Measurements from ENCODE around the gene WDR47. TPM values are rescaled to one million over a fixed set of nuclear protein-coding genes. Genes with fewer than 3 reads are reported as not detected.

WDR47 gene
- total and polyA plus RNA-seq, 4 donors = 1.2 to 4.1 (median 2.5) TPM

GRCh38 chr1:108955111-108955510, 86.8 kb downstream of the WDR47 start:
- Histone ChIP-seq H3K36me3 (ENCODE audit: control insufficient read depth in 4 of 4, insufficient read depth in 3 of 4, low read depth in 1 of 4, low read length in 3 of 4) (peaks cover 0 to 2% (median 0%) of the 10 kb centered on the region in 4 donors), H3K27ac (ENCODE audit: low read depth in 1 of 2, low read length in 2 of 2) (no peak overlapping the region), H3K27me3 (ENCODE audit: control insufficient read depth in 4 of 4, insufficient read depth in 4 of 4, low read length in 3 of 4) (no peaks in the 10 kb centered on the region), H3K4me1 (ENCODE audit: control insufficient read depth in 4 of 4, insufficient read depth in 4 of 4, low read length in 3 of 4) (no peaks in the 10 kb centered on the region), H3K9me3 (ENCODE audit: control insufficient read depth in 4 of 4, low read length in 3 of 4) (no peaks in the 10 kb centered on the region), H3K9ac (ENCODE audit: low read depth in 1 of 2, low read length in 2 of 2) (no peak overlapping the region), H3K4me3 (ENCODE audit: low read depth in 1 of 3, low read length in 3 of 3) (no peak overlapping the region)
- DNase-seq (ENCODE audit: low spot score) = no peak
- WGBS = 97% methylated on average over 3 of the region's 3 CpGs
- no peak for TF ChIP-seq HNF4G (IDR thresholded peaks at IDR 0.05)
- no peak for TF ChIP-seq RAD21 (IDR thresholded peaks at IDR 0.05)
- TF ChIP-seq FOXA2 (IDR thresholded peaks at IDR 0.05) = no peak
- TF ChIP-seq EGR1 (IDR thresholded peaks at IDR 0.05; ENCODE audit: low read depth in 2 of 2) = no peak
- no peak for TF ChIP-seq YY1 (IDR thresholded peaks at IDR 0.05)
- TF ChIP-seq JUND (IDR thresholded peaks at IDR 0.05) = no peak
- no peak for TF ChIP-seq GABPA (IDR thresholded peaks at IDR 0.05 in 1 of 2, conservative IDR thresholded peaks at IDR 0.05 in 1 of 2)
- TF ChIP-seq NR2F2 (IDR thresholded peaks at IDR 0.05) = no peak
- TF ChIP-seq FOXA1 (IDR thresholded peaks at IDR 0.05) = no peak
- no peak for TF ChIP-seq RXRA (IDR thresholded peaks at IDR 0.05)
- TF ChIP-seq REST (IDR thresholded peaks at IDR 0.05) = no peak
- TF ChIP-seq TAF1 (conservative IDR thresholded peaks at IDR 0.05) = no peak

DNA sequence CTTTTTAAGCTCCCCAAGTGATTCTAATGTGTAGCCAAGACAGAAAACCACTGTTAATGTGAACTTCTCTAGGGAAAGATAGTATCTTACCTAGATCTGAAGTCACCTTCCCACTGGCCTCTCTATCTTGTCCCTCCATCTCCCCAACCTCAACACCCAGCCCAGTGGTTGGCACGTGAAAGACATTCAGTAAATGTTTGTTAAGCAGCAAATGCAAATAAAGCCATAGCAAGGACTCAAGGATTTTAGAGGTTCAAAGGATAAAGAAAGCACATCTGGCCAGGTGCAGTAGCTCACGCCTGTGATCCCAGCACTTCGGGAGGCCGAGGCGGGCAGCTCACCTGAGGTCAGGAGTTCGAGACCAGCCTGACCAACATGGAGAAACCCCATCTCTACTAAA, 88.5 kb downstream of the WDR47 start:
- Histone ChIP-seq H3K4me1 (ENCODE audit: control insufficient read depth in 4 of 4, insufficient read depth in 4 of 4, low read length in 3 of 4) (no peaks in the 10 kb centered on the region), H3K4me3 (ENCODE audit: low read depth in 1 of 3, low read length in 3 of 3) (no peak overlapping the region), H3K9me3 (ENCODE audit: control insufficient read depth in 4 of 4, low read length in 3 of 4) (no peaks in the 10 kb centered on the region), H3K9ac (ENCODE audit: low read depth in 1 of 2, low read length in 2 of 2) (no peak overlapping the region), H3K27me3 (ENCODE audit: control insufficient read depth in 4 of 4, insufficient read depth in 4 of 4, low read length in 3 of 4) (no peaks in the 10 kb centered on the region), H3K36me3 (ENCODE audit: control insufficient read depth in 4 of 4, insufficient read depth in 3 of 4, low read depth in 1 of 4, low read length in 3 of 4) (no peaks in the 10 kb centered on the region), H3K27ac (ENCODE audit: low read depth in 1 of 2, low read length in 2 of 2) (no peak overlapping the region)
- 73% methylated on average over 6 of the region's 6 CpGs for WGBS
- no peak for DNase-seq (ENCODE audit: low spot score)
- TF ChIP-seq FOXA2 (IDR thresholded peaks at IDR 0.05) = no peak

DNA sequence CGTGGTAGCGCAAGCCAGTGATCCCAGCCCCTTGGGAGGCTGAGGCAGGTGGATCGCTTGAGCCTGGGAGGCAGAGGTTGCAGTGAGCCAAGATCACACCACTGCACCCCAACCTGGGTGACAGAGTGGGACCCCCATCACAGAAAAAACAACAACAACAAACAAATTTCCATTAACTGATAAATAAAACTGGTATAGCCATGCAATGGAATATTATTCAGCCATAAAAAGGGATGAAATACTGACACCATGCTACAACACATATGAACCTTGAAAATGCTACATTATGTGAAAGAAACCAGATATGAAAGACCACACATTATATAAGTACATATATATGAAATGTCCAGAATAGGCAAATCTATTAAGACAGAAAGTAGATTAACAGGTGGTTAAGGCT, 90.7 kb downstream of the WDR47 start:
- H3K27ac ChIP-seq (ENCODE audit: low read depth in 1 of 2, low read length in 2 of 2) = no peak overlapping the region
- 97% methylated on average over 3 of the region's 3 CpGs for WGBS
- TF ChIP-seq JUND (IDR thresholded peaks at IDR 0.05) (no peak), RXRA (IDR thresholded peaks at IDR 0.05) (no peak), YY1 (IDR thresholded peaks at IDR 0.05) (no peak), FOXA1 (IDR thresholded peaks at IDR 0.05) (no peak), ATF3 (IDR thresholded peaks at IDR 0.05) (no peak), HNF4A (conservative IDR thresholded peaks at IDR 0.05) (no peak), CTCF (IDR thresholded peaks at IDR 0.05; ENCODE audit: low read depth, low read length, missing input control) (no peak), EGR1 (IDR thresholded peaks at IDR 0.05; ENCODE audit: low read depth in 2 of 2) (no peak), HNF4G (IDR thresholded peaks at IDR 0.05) (no peak), SP1 (IDR thresholded peaks at IDR 0.05) (no peak), REST (IDR thresholded peaks at IDR 0.05) (no peak), FOXA2 (IDR thresholded peaks at IDR 0.05) (no peak)
- TF ChIP-seq, protein P1, sequence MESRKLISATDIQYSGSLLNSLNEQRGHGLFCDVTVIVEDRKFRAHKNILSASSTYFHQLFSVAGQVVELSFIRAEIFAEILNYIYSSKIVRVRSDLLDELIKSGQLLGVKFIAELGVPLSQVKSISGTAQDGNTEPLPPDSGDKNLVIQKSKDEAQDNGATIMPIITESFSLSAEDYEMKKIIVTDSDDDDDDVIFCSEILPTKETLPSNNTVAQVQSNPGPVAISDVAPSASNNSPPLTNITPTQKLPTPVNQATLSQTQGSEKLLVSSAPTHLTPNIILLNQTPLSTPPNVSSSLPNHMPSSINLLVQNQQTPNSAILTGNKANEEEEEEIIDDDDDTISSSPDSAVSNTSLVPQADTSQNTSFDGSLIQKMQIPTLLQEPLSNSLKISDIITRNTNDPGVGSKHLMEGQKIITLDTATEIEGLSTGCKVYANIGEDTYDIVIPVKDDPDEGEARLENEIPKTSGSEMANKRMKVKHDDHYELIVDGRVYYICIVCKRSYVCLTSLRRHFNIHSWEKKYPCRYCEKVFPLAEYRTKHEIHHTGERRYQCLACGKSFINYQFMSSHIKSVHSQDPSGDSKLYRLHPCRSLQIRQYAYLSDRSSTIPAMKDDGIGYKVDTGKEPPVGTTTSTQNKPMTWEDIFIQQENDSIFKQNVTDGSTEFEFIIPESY (IDR thresholded peaks at IDR 0.05) = no peak
- no peak for DNase-seq (ENCODE audit: low spot score)
- no peaks in the 10 kb centered on the region for H3K27me3 ChIP-seq (ENCODE audit: control insufficient read depth in 4 of 4, insufficient read depth in 4 of 4, low read length in 3 of 4)
- H3K4me1 ChIP-seq (ENCODE audit: control insufficient read depth in 4 of 4, insufficient read depth in 4 of 4, low read length in 3 of 4) = no peaks in the 10 kb centered on the region
- H3K36me3 ChIP-seq (ENCODE audit: control insufficient read depth in 4 of 4, insufficient read depth in 3 of 4, low read depth in 1 of 4, low read length in 3 of 4) = peaks cover 0 to 3% (median 2%) of the 10 kb centered on the region in 4 donors
- no peak overlapping the region for H3K9ac ChIP-seq (ENCODE audit: low read depth in 1 of 2, low read length in 2 of 2)
- H3K4me3 ChIP-seq (ENCODE audit: low read depth in 1 of 3, low read length in 3 of 3) = no peak overlapping the region
- H3K9me3 ChIP-seq (ENCODE audit: control insufficient read depth in 4 of 4, low read length in 3 of 4) = no peaks in the 10 kb centered on the region
